GM12892 (cell line): ENCODE results near the gene FBXW12.

Experiments
- POLR2A ChIP-seq: IDR thresholded peaks from 2 replicates; pipeline ENCODE4 v1.6.1; 2011; ENCODE audit warnings: low read depth, low read length, control low read depth
- POLR2AphosphoS5 ChIP-seq: IDR thresholded peaks from 2 replicates; pipeline ENCODE4 v1.6.1; 2011; ENCODE audit warnings: low read depth, low read length, control low read depth
- TAF1 ChIP-seq: IDR thresholded peaks from 2 replicates; pipeline ENCODE4 v1.6.1; 2011; ENCODE audit warnings: low read depth, mild to moderate bottlenecking, control low read depth, low read length, borderline replicate concordance

DNA sequence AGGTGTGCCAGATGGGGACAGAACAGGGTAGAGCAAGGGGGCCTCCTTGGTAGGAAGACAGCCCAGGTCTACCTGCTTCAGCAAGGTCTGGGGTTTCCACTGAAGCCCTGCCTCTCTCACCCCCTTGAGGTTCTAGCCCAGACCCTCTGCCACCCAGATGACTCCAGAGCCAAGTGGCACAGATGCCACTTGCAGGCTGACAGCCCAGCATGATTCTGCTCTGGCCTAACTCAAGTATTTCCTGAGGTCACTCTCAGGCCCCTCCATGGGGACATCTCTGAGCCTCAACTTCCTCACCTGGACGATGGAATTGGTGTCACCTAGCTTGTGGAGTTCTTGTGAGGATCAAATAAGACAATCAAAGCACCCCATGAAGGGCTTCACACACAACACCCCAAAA is 34.0 kb downstream of the FBXW12 start:
- TF ChIP-seq POLR2A, result no peak
- TF ChIP-seq POLR2AphosphoS5, result no peak
- TF ChIP-seq TAF1, result no peak
